ENCODE data around the gene FOXP3. TPM values are rescaled to one million over a fixed set of nuclear protein-coding genes. Genes with fewer than 3 reads are reported as not detected.

The FOXP3 gene
- polyA plus RNA-seq, 3 donors, result 0.10 TPM; not detected in 2

GRCh38 chrX:49209434-49210251, 54.9 kb downstream of the FOXP3 start:
- H2AFZ ChIP-seq (ENCODE audit: insufficient read depth, low read depth, low read length, poor library complexity, severe bottlenecking), result peak overlapping the region; percentile 65
- TF ChIP-seq, protein P1, sequence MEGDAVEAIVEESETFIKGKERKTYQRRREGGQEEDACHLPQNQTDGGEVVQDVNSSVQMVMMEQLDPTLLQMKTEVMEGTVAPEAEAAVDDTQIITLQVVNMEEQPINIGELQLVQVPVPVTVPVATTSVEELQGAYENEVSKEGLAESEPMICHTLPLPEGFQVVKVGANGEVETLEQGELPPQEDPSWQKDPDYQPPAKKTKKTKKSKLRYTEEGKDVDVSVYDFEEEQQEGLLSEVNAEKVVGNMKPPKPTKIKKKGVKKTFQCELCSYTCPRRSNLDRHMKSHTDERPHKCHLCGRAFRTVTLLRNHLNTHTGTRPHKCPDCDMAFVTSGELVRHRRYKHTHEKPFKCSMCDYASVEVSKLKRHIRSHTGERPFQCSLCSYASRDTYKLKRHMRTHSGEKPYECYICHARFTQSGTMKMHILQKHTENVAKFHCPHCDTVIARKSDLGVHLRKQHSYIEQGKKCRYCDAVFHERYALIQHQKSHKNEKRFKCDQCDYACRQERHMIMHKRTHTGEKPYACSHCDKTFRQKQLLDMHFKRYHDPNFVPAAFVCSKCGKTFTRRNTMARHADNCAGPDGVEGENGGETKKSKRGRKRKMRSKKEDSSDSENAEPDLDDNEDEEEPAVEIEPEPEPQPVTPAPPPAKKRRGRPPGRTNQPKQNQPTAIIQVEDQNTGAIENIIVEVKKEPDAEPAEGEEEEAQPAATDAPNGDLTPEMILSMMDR (IDR thresholded peaks at IDR 0.05), result no peak

GRCh38 chrX:49208399-49208798, 56.1 kb downstream of the FOXP3 start:
- H3K27me3 ChIP-seq (ENCODE audit: control insufficient read depth in 2 of 2, insufficient read depth in 2 of 2, low read length in 2 of 2), result no peaks in the 10 kb centered on the region
- H3K4me3 Mint-ChIP-seq, result no peak overlapping the region
- peaks cover 0 to 4% (median 1%) of the 10 kb centered on the region in 7 donors for H3K9me3 Mint-ChIP-seq
- H3K79me2 ChIP-seq (ENCODE audit: insufficient read depth, low read length), result no peaks in the 10 kb centered on the region
- no peaks in the 10 kb centered on the region for H3K36me3 Mint-ChIP-seq
- H3K4me2 ChIP-seq (replicated peaks; ENCODE audit: extremely low read depth, low read length, poor library complexity, severe bottlenecking), result no peak overlapping the region
- H3K27ac ChIP-seq (ENCODE audit: low read depth in 1 of 2, low read length in 2 of 2), result no peak overlapping the region
- no CpG with 5 or more reads among the region's 5 CpGs for WGBS (ENCODE audit: insufficient coverage)
- TF ChIP-seq, protein P1 (IDR thresholded peaks at IDR 0.05), result no peak
- peaks cover 3% of the 10 kb centered on the region for H3K4me1 Mint-ChIP-seq
- no peaks in the 10 kb centered on the region for H4K20me1 ChIP-seq (ENCODE audit: insufficient read depth, low read length)
- no peak overlapping the region for H3K9ac ChIP-seq (ENCODE audit: insufficient read depth, low read length, poor library complexity, severe bottlenecking)
- no peak overlapping the region for H2AFZ ChIP-seq (ENCODE audit: insufficient read depth, low read depth, low read length, poor library complexity, severe bottlenecking)
- H3K27me3 Mint-ChIP-seq (ENCODE audit: low read depth in 3 of 3), result peaks cover 2 to 6% (median 2%) of the 10 kb centered on the region in 3 donors
- no peak for DNase-seq
- intact Hi-C loops (cut with micrococcal nuclease), result no loop called here
- no peaks in the 10 kb centered on the region for H3K4me1 ChIP-seq (ENCODE audit: control insufficient read depth in 1 of 2, insufficient read depth in 2 of 2, low read length in 2 of 2)
- H3K27ac Mint-ChIP-seq, result no peak overlapping the region
- no peaks in the 10 kb centered on the region for H3K36me3 ChIP-seq (replicated peaks in 1 of 2; ENCODE audit: control insufficient read depth in 1 of 2, insufficient read depth in 2 of 2, low read length in 2 of 2)
- H3K4me3 ChIP-seq (replicated peaks in 1 of 3; ENCODE audit: low read depth in 2 of 3, low read length in 3 of 3), result no peak overlapping the region
- no peaks in the 10 kb centered on the region for H3K9me3 ChIP-seq (replicated peaks in 1 of 2; ENCODE audit: control insufficient read depth in 1 of 2, insufficient read depth in 1 of 2, low read length in 2 of 2)

More at GRCh38 chrX:49209434-49210251, 54.9 kb downstream of the FOXP3 start:
- peak overlapping the region in 2 of 3 experiments; percentile 6 to 40 for H3K4me3 ChIP-seq (replicated peaks in 1 of 3; ENCODE audit: low read depth in 2 of 3, low read length in 3 of 3)
- no peaks in the 10 kb centered on the region for H3K27me3 ChIP-seq (ENCODE audit: control insufficient read depth in 2 of 2, insufficient read depth in 2 of 2, low read length in 2 of 2)
- H3K36me3 Mint-ChIP-seq, result no peaks in the 10 kb centered on the region
- H3K9me3 ChIP-seq (replicated peaks in 1 of 2; ENCODE audit: control insufficient read depth in 1 of 2, insufficient read depth in 1 of 2, low read length in 2 of 2), result no peaks in the 10 kb centered on the region
- peaks cover 0 to 4% (median 1%) of the 10 kb centered on the region in 7 donors for H3K9me3 Mint-ChIP-seq
- no peak for DNase-seq
- H3K4me1 ChIP-seq (ENCODE audit: control insufficient read depth in 1 of 2, insufficient read depth in 2 of 2, low read length in 2 of 2), result no peaks in the 10 kb centered on the region
- H4K20me1 ChIP-seq (ENCODE audit: insufficient read depth, low read length), result no peaks in the 10 kb centered on the region
- no peak overlapping the region for H3K27ac Mint-ChIP-seq
- H3K36me3 ChIP-seq (replicated peaks in 1 of 2; ENCODE audit: control insufficient read depth in 1 of 2, insufficient read depth in 2 of 2, low read length in 2 of 2), result no peaks in the 10 kb centered on the region
- peak overlapping the region; percentile 43 for H3K4me2 ChIP-seq (replicated peaks; ENCODE audit: extremely low read depth, low read length, poor library complexity, severe bottlenecking)
- H3K4me3 Mint-ChIP-seq, result peak overlapping the region; percentile 63 to 67
- peaks cover 2 to 5% (median 2%) of the 10 kb centered on the region in 3 donors for H3K27me3 Mint-ChIP-seq (ENCODE audit: low read depth in 3 of 3)
- H3K79me2 ChIP-seq (ENCODE audit: insufficient read depth, low read length), result no peaks in the 10 kb centered on the region
- peak overlapping the region; percentile 15 for H3K9ac ChIP-seq (ENCODE audit: insufficient read depth, low read length, poor library complexity, severe bottlenecking)
- intact Hi-C loops (cut with micrococcal nuclease), result no loop called here
- no peak overlapping the region for H3K27ac ChIP-seq (ENCODE audit: low read depth in 1 of 2, low read length in 2 of 2)
- peaks cover 3% of the 10 kb centered on the region for H3K4me1 Mint-ChIP-seq
- 45% methylated on average over 6 of the region's 28 CpGs for WGBS (ENCODE audit: insufficient coverage)

Measured in CD14-positive monocyte (primary cell).